HUES6 (cell line): ENCODE results near the gene SAMD9L.

Source experiments
- H3K27ac ChIP-seq: 2 replicates; pipeline ENCODE4 v1.7.0; 2013; ENCODE audit warnings: low read depth, mild to moderate bottlenecking, low read length, inconsistent platforms
- H3K27me3 ChIP-seq: 2 replicates; pipeline ENCODE4 v1.6.1; 2013; ENCODE audit warnings: low read length; ENCODE audit not compliant: control insufficient read depth, insufficient read depth
- H3K36me3 ChIP-seq: 2 replicates; pipeline ENCODE4 v1.6.1; 2013; ENCODE audit warnings: low read length; ENCODE audit not compliant: control insufficient read depth, insufficient read depth
- H3K4me1 ChIP-seq: 2 replicates; pipeline ENCODE4 v1.6.1; 2013; ENCODE audit warnings: low read length; ENCODE audit not compliant: control insufficient read depth, insufficient read depth
- H3K4me3 ChIP-seq: 2 replicates; pipeline ENCODE4 v1.5.1; 2013; ENCODE audit warnings: low read depth, low read length
- H3K9ac ChIP-seq: one replicate; pipeline ENCODE4 v1.6.1; 2013; ENCODE audit warnings: mild to moderate bottlenecking, low read length
- H3K9me3 ChIP-seq: 2 replicates; pipeline ENCODE4 v1.6.1; 2013; ENCODE audit warnings: low read depth, low read length; ENCODE audit not compliant: control insufficient read depth, insufficient read depth

SAMD9L gene

GRCh38 chr7:93119191-93119905 is 28.8 kb downstream of the SAMD9L start:
- Histone ChIP-seq H3K36me3 (no peaks in the 10 kb centered on the region), H3K4me3 (no peak overlapping the region), H3K9ac (no peak overlapping the region), H3K9me3 (0 out of 2 replicates have a peak, but pooled peaks cover 2% of the 10 kb centered on the region), H3K27ac (no peak overlapping the region), H3K27me3 (no peaks in the 10 kb centered on the region), H3K4me1 (peaks cover 3% of the 10 kb centered on the region; the same call in 1 of the 2 replicates)

- Histone ChIP-seq H3K27ac (no peak within 1 kb of the TSS), H3K4me1 (peaks cover 3% of the 10 kb centered on the region; the same call in 1 of the 2 replicates), H3K4me3 (0 out of 2 replicates have a peak within 1 kb of the TSS, but pooled peaks have one; percentile 5), H3K36me3 (no peaks in the 10 kb centered on the region), H3K9me3 (0 out of 2 replicates have a peak, but pooled peaks cover 2% of the 10 kb centered on the region), H3K9ac (no peak within 1 kb of the TSS), H3K27me3 (no peaks in the 10 kb centered on the region)
Measured at GRCh38 chr7:93117852-93118530, 30.2 kb downstream of the SAMD9L start, which contains the start of gene SAMD9. SAMD9 (minus strand) TSS chr7:93117979; CDS start chr7:93106097, 11,882 bp downstream.

GRCh38 chr7:93117327-93117726 is 30.9 kb downstream of the SAMD9L start:
- no peak overlapping the region for H3K4me3 ChIP-seq
- H3K27me3 ChIP-seq: no peaks in the 10 kb centered on the region
- H3K9me3 ChIP-seq: 0 out of 2 replicates have a peak, but pooled peaks cover 2% of the 10 kb centered on the region
- H3K27ac ChIP-seq: no peak overlapping the region
- no peak overlapping the region for H3K9ac ChIP-seq
- no peaks in the 10 kb centered on the region for H3K36me3 ChIP-seq
- H3K4me1 ChIP-seq: peaks cover 3% of the 10 kb centered on the region; the same call in 1 of the 2 replicates

GRCh38 chr7:93115796-93116195 is 32.4 kb downstream of the SAMD9L start:
- H3K27me3 ChIP-seq: no peaks in the 10 kb centered on the region
- no peak overlapping the region for H3K27ac ChIP-seq
- H3K4me3 ChIP-seq: no peak overlapping the region
- no peaks in the 10 kb centered on the region for H3K9me3 ChIP-seq
- no peaks in the 10 kb centered on the region for H3K36me3 ChIP-seq
- no peak overlapping the region for H3K9ac ChIP-seq
- H3K4me1 ChIP-seq: peaks cover 3% of the 10 kb centered on the region; the same call in 1 of the 2 replicates

GRCh38 chr7:93108003-93108402 is 40.2 kb downstream of the SAMD9L start:
- Histone ChIP-seq H3K9me3 (no peaks in the 10 kb centered on the region), H3K36me3 (no peaks in the 10 kb centered on the region), H3K4me3 (no peak overlapping the region)

GRCh38 chr7:93097388-93097787 is 50.8 kb downstream of the SAMD9L start:
- Histone ChIP-seq H3K4me3 (no peak overlapping the region), H3K27ac (no peak overlapping the region), H3K4me1 (no peaks in the 10 kb centered on the region), H3K27me3 (peaks cover 16% of the 10 kb centered on the region; the same call in 1 of the 2 replicates), H3K36me3 (no peaks in the 10 kb centered on the region), H3K9ac (no peak overlapping the region), H3K9me3 (no peaks in the 10 kb centered on the region)

More at GRCh38 chr7:93108003-93108402, 40.2 kb downstream of the SAMD9L start:
- H3K27me3 ChIP-seq: peaks cover 21% of the 10 kb centered on the region; the same call in 1 of the 2 replicates
- H3K9ac ChIP-seq: no peak overlapping the region
- no peak overlapping the region for H3K27ac ChIP-seq
- H3K4me1 ChIP-seq: no peaks in the 10 kb centered on the region

GRCh38 chr7:93092757-93093370 is 55.3 kb downstream of the SAMD9L start:
- Histone ChIP-seq H3K27ac (no peak overlapping the region), H3K9ac (no peak overlapping the region), H3K9me3 (no peaks in the 10 kb centered on the region), H3K36me3 (no peaks in the 10 kb centered on the region), H3K4me3 (no peak overlapping the region), H3K27me3 (peaks cover 8% of the 10 kb centered on the region), H3K4me1 (no peaks in the 10 kb centered on the region)
